ENCODE data around the gene RAX. TPM values are rescaled to one million over a fixed set of nuclear protein-coding genes. Genes with fewer than 3 reads are reported as not detected.

RAX gene
- total RNA-seq, 2 donors from 2014 or later = not detected

DNA sequence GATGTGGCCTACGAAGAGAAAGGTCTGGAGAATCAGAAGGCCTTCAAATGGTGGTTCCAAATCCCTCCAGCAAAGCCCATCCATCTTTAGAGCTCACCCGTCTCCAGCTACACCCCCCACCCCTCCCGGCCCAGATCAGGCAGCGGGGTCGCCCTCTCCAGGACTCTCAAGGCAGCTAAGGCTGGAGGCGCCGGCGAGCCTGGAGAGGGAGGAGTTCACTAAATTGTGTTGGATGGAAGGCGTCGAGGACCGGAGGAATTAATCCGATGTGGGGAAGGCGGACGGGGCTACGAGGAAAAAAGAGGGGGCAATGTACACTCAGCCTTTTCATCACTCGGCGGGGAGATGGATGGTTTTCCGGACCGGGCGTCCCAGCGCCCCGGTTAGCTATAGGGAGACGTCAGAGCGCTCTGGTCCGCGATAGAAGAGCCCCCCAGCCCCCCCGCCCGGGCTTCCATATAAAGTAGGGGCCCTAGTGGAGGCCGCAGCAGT is 53.5 kb downstream of the RAX start, which contains the start of gene GRP:
Gene GRP, plus strand, starts transcription at position 487 of the 492 bp plus-strand sequence. CDS start 108 bp downstream, outside the sequence.
- no peak for ATAC-seq
- intact Hi-C loops (cut with DNase I) = no loop called here
- DNase-seq = no peak

- intact Hi-C loops (cut with DNase I) = no loop called here
- ATAC-seq (no peak), DNase-seq (no peak)
Measured at GRCh38 chr18:59218018-59218417, 55.2 kb downstream of the RAX start.

Other genes starting within 250 kb of the RAX start
- 10 to 100 TPM; 35.0 to 43.9 TPM for gene SEC11C, start 133.6 kb downstream of the RAX start, total RNA-seq
- not detected for gene GRP, start 53.3 kb downstream of the RAX start, total RNA-seq
- not detected for gene CPLX4, start 45.2 kb upstream of the RAX start, total RNA-seq
- 10 to 100 TPM; 58.2 to 80.1 TPM for gene LMAN1, start 85.8 kb upstream of the RAX start, total RNA-seq